Lung (tissue), 12 donors: ENCODE data around the gene NCOA1. TPM values are rescaled to one million over a fixed set of nuclear protein-coding genes. Genes with fewer than 3 reads are reported as not detected.

ENCODE experiments used
- ATAC-seq: fragments of 200-7000 bp; cut with Tn5 transposase; one replicate; pipeline ENCODE4 v1.9.1; 2020; ENCODE audit warnings: moderate number of reproducible peaks; ENCODE audit not compliant: insufficient read depth, low FRiP score
- DNase-seq, 3 donors: peaks; one replicate each; pipeline ENCODE4 v3.0.0-alpha.2; 2013 to 2017
- H3K27ac ChIP-seq, 2 donors: one replicate each; pipeline ENCODE4 v1.5.1; 2013; ENCODE audit warnings: mild to moderate bottlenecking in 2 of 2, moderate library complexity in 2 of 2, control low read depth in 1 of 2, inconsistent platforms in 1 of 2, low read depth in 1 of 2, low read length in 1 of 2
- H3K27me3 ChIP-seq, 3 donors: one replicate each; pipeline ENCODE4 v1.5.1; 2013; ENCODE audit warnings: low read length in 2 of 3; ENCODE audit not compliant: control insufficient read depth in 3 of 3, insufficient read depth in 3 of 3
- H3K36me3 ChIP-seq, 4 donors: one replicate each; pipeline ENCODE4 v1.5.1; 2013; ENCODE audit warnings: low read length in 4 of 4, mild to moderate bottlenecking in 1 of 4, moderate library complexity in 1 of 4; ENCODE audit not compliant: control insufficient read depth in 4 of 4, insufficient read depth in 4 of 4
- H3K4me1 ChIP-seq, 5 donors: one replicate each; pipeline ENCODE4 v1.5.1; 2013; ENCODE audit warnings: low read length in 5 of 5, mild to moderate bottlenecking in 2 of 5, moderate library complexity in 1 of 5; ENCODE audit not compliant: control insufficient read depth in 5 of 5, insufficient read depth in 5 of 5
- H3K4me3 ChIP-seq: one replicate; pipeline ENCODE4 v1.5.1; 2013; ENCODE audit warnings: mild to moderate bottlenecking, control low read depth, moderate library complexity
- H3K9ac ChIP-seq, 2 donors: one replicate each; pipeline ENCODE4 v1.5.1; 2013; ENCODE audit warnings: low read length in 2 of 2, control low read depth in 1 of 2; ENCODE audit not compliant: insufficient read depth in 1 of 2
- H3K9me3 ChIP-seq, 4 donors: one replicate each; pipeline ENCODE4 v1.5.1; 2013; ENCODE audit warnings: low read length in 3 of 4, mild to moderate bottlenecking in 1 of 4, moderate library complexity in 1 of 4; ENCODE audit not compliant: control insufficient read depth in 4 of 4, insufficient read depth in 3 of 4
- CTCF ChIP-seq: IDR thresholded peaks from 2 replicates; pipeline ENCODE4 v1.5.1; 2012; ENCODE audit warnings: mild to moderate bottlenecking; ENCODE audit errors: control extremely low read depth, extremely low read depth
- WGBS, 2 donors: extraction: QIAGEN DNeasy Blood & Tissue Kit; methylation state at CpG; one replicate each; pipeline ENCODE4 v1.1.7; 2013; 5-methylcytosine and 5-hydroxymethylcytosine counted together
- polyA plus RNA-seq, 2 donors: library from polyadenylated mRNA; stranded (reverse); fragments of 200-250 nt; gene quantifications; one replicate each; pipeline ENCODE4 v1.2.1, GENCODE V29; 2013
- total RNA-seq, 2 donors: library from RNA; depleted of rRNA in 1 of 2; stranded (reverse); fragments of >200 nt in 1 of 2; gene quantifications; one replicate each; pipeline ENCODE4 v1.2.1, GENCODE V29; 2014 to 2021
- donor health status: control.
- donor health status: control.
- donor health status: Bipolar disorder and iron deficiency.
- donor health status: healthy.
- donor health status: DM: yes; HTN: yes; CAD: no.

The NCOA1 gene
- total and polyA plus RNA-seq, 4 donors, result 8.3 to 123 (median 27.3) TPM

GRCh38 chr2:24620936-24621335 is 129.9 kb downstream of the NCOA1 start:
- WGBS, 2 donors, result 60 to 68% methylated on average over 2 of the region's 2 CpGs
- H3K9me3 ChIP-seq, result no peaks in the 10 kb centered on the region
- ATAC-seq, result no peak
- H3K27me3 ChIP-seq, result no peaks in the 10 kb centered on the region
- no peak overlapping the region for H3K9ac ChIP-seq
- H3K4me3 ChIP-seq, result no peak overlapping the region
- TF ChIP-seq CTCF, result no peak
- DNase-seq, result no peak
- H3K36me3 ChIP-seq, result no peaks in the 10 kb centered on the region
- H3K4me1 ChIP-seq, result peaks cover 2 to 17% (median 4%) of the 10 kb centered on the region in 5 donors
- H3K27ac ChIP-seq, result no peak overlapping the region

- DNase-seq (no peak), ATAC-seq (no peak)
- WGBS, 2 donors, result 88 to 89% methylated on average over 3 of the region's 3 CpGs
- no peaks in the 10 kb centered on the region for H3K9me3 ChIP-seq
- no peak overlapping the region for H3K9ac ChIP-seq
- no peak for TF ChIP-seq CTCF
- H3K4me3 ChIP-seq, result no peak overlapping the region
- H3K27ac ChIP-seq, result no peak overlapping the region
- H3K4me1 ChIP-seq, result peaks cover 2 to 18% (median 9%) of the 10 kb centered on the region in 5 donors
- no peaks in the 10 kb centered on the region for H3K36me3 ChIP-seq
- no peaks in the 10 kb centered on the region for H3K27me3 ChIP-seq
These were observed 130.9 kb downstream of the NCOA1 start for GRCh38 chr2:24621779-24622538.

- H3K9me3 ChIP-seq, result no peaks in the 10 kb centered on the region
- DNase-seq (no peak), ATAC-seq (no peak)
- no peak overlapping the region for H3K27ac ChIP-seq
- H3K9ac ChIP-seq, result no peak overlapping the region
- H3K4me3 ChIP-seq, result no peak overlapping the region
- 90 to 92% methylated on average over 4 of the region's 4 CpGs for WGBS, 2 donors
- H3K4me1 ChIP-seq, result peaks cover 2 to 12% (median 10%) of the 10 kb centered on the region in 5 donors
- no peaks in the 10 kb centered on the region for H3K36me3 ChIP-seq
- no peak for TF ChIP-seq CTCF
- no peaks in the 10 kb centered on the region for H3K27me3 ChIP-seq
These were observed 132.5 kb downstream of the NCOA1 start for GRCh38 chr2:24623535-24623934.
